A673 (cell line): ENCODE results near the gene CMYA5. TPM values are rescaled to one million over a fixed set of nuclear protein-coding genes. Genes with fewer than 3 reads are reported as not detected.

ENCODE experiments used
- BruUV-seq: library from RNA; stranded (reverse); fragments of 400-500 nt; replicated peaks from 2 replicates; lab custom pipeline; 2021; lab: Mats Ljungman, UMichigan
- CTCF ChIA-PET: fragments of 300-600 bp; sonication (Branson Sonifier 250); formaldehyde crosslinking; loops from one replicate; lab custom pipeline; 2022; ENCODE audit warnings: antibody characterized with exemption; lab: Charles Lee
- POLR2A ChIA-PET: fragments of 300-600 bp; sonication (Branson Sonifier 250); formaldehyde crosslinking; loops from one replicate; lab custom pipeline; 2022; ENCODE audit warnings: antibody characterized with exemption; ENCODE audit not compliant: low non-redundant PET; lab: Charles Lee
- DNase-seq: peaks from one replicate; pipeline ENCODE4 v3.0.0-alpha.2; 2015; ENCODE audit warnings: low spot score
- H3K27ac ChIP-seq: fragments of 200-600 bp; sonication (generic); 2 replicates; pipeline ENCODE4 v1.5.1; 2016; ENCODE audit warnings: mixed run types, low read depth, mild to moderate bottlenecking, mixed read lengths, antibody characterized with exemption, low read length; ENCODE audit not compliant: poor library complexity, severe bottlenecking
- H3K27me3 ChIP-seq: fragments of 200-600 bp; sonication (generic); replicated peaks from 2 replicates; pipeline ENCODE4 v1.6.1; 2017; ENCODE audit warnings: mixed run types, low read depth, mild to moderate bottlenecking, mixed read lengths, antibody characterized with exemption, low read length; ENCODE audit not compliant: insufficient read depth, poor library complexity
- H3K36me3 ChIP-seq: fragments of 200-600 bp; sonication (generic); 2 replicates; pipeline ENCODE4 v1.6.1; 2016; ENCODE audit warnings: mixed run types, mild to moderate bottlenecking, mixed read lengths, antibody characterized with exemption, low read length; ENCODE audit not compliant: insufficient read depth, poor library complexity, severe bottlenecking
- H3K4me1 ChIP-seq: fragments of 200-600 bp; sonication (generic); 2 replicates; pipeline ENCODE4 v1.6.1; 2017; ENCODE audit warnings: mixed run types, mild to moderate bottlenecking, mixed read lengths, antibody characterized with exemption, low read length; ENCODE audit not compliant: insufficient read depth, poor library complexity, severe bottlenecking
- H3K4me3 ChIP-seq: fragments of 200-600 bp; sonication (generic); 2 replicates; pipeline ENCODE4 v1.5.1; 2016; ENCODE audit warnings: low read depth, mixed run types, mild to moderate bottlenecking, mixed read lengths, low read length; ENCODE audit not compliant: poor library complexity, severe bottlenecking
- H3K9me3 ChIP-seq: fragments of 200-600 bp; sonication (generic); 2 replicates; pipeline ENCODE4 v1.6.1; 2016; ENCODE audit warnings: mixed run types, low read depth, mild to moderate bottlenecking, mixed read lengths, antibody characterized with exemption, low read length; ENCODE audit not compliant: poor library complexity, severe bottlenecking
- CTCF ChIP-seq: fragments of 300-800, 200-600 bp; sonication (generic); conservative IDR thresholded peaks from 2 replicates; pipeline ENCODE4 v1.5.1; 2017; ENCODE audit warnings: low read depth, mild to moderate bottlenecking, antibody characterized with exemption, low read length, moderate library complexity, mixed read lengths
- EZH2 ChIP-seq: fragments of 200-600 bp; sonication (generic); IDR thresholded peaks from 2 replicates; pipeline ENCODE4 v1.6.1; 2017; ENCODE audit warnings: borderline replicate concordance, low read depth, mild to moderate bottlenecking, mixed read lengths, antibody characterized with exemption, low read length; ENCODE audit not compliant: poor library complexity, severe bottlenecking
- intact Hi-C: fragments of 100-400 bp; cut with micrococcal nuclease; formaldehyde crosslinking; loops from one replicate; pipeline ENCODE4 v1.10.0; 2022; ENCODE audit not compliant: unreplicated experiment
- total RNA-seq: library from RNA; stranded (reverse); gene quantifications from 2 replicates; pipeline ENCODE4 v1.2.3, GENCODE V29; 2021

CMYA5 gene
- total RNA-seq, 1 experiment from 2014 or later, result 0.41 TPM

DNA sequence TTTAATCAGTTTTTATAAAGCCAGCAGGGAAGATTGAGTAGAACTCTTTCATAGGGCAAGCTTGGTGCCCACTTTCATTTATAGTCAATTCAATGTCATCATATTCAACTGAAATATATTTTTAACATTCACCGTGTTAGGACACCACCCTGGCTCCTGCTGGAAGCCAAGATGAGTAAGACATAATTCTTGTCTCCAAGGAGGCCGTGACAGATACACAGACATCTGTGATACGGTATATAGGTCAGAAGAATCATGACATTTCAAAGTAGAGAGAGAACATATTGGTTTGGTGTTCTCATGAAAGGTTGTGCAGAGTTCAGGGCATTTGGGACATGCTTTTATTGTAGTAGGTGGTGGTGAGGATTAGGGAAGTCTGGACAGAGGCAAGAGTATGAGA, 120.1 kb downstream of the CMYA5 start:
- TF ChIP-seq CTCF (no peak), EZH2 (no peak)
- no peak overlapping the region for H3K4me3 ChIP-seq
- H3K9me3 ChIP-seq, result no peaks in the 10 kb centered on the region
- ChIA-PET POLR2A (no interaction called here), CTCF (no interaction called here)
- no peaks in the 10 kb centered on the region for H3K36me3 ChIP-seq
- no peaks in the 10 kb centered on the region for H3K4me1 ChIP-seq
- no peak overlapping the region for H3K27ac ChIP-seq
- no TSS peak for BruUV-seq
- H3K27me3 ChIP-seq, result no peaks in the 10 kb centered on the region
- intact Hi-C loops, result no loop called here
- DNase-seq, result no peak

GRCh38 chr5:79811081-79811480, 121.4 kb downstream of the CMYA5 start:
- TF ChIP-seq CTCF (no peak), EZH2 (no peak)
- intact Hi-C loops, result no loop called here
- Histone ChIP-seq H3K9me3 (no peaks in the 10 kb centered on the region), H3K4me1 (no peaks in the 10 kb centered on the region), H3K36me3 (no peaks in the 10 kb centered on the region), H3K4me3 (no peak overlapping the region), H3K27ac (no peak overlapping the region), H3K27me3 (no peaks in the 10 kb centered on the region)
- POLR2A ChIA-PET, result no interaction called here
- CTCF ChIA-PET, result no interaction called here
- DNase-seq, result no peak
- no TSS peak for BruUV-seq

- intact Hi-C loops, result no loop called here
- POLR2A ChIA-PET, result no interaction called here
These were observed 122.3 kb downstream of the CMYA5 start for GRCh38 chr5:79811904-79812303.

More at GRCh38 chr5:79811904-79812303, 122.3 kb downstream of the CMYA5 start:
- no peaks in the 10 kb centered on the region for H3K4me1 ChIP-seq
- H3K36me3 ChIP-seq, result no peaks in the 10 kb centered on the region
- BruUV-seq, result no TSS peak
- no peak overlapping the region for H3K27ac ChIP-seq
- CTCF ChIA-PET, result no interaction called here
- H3K4me3 ChIP-seq, result no peak overlapping the region
- DNase-seq, result no peak
- H3K9me3 ChIP-seq, result no peaks in the 10 kb centered on the region
- TF ChIP-seq EZH2, result no peak
- no peak for TF ChIP-seq CTCF
- H3K27me3 ChIP-seq, result no peaks in the 10 kb centered on the region
